Mesendoderm (in vitro differentiated cells): ENCODE results near the gene ABCA1.

Experiments
- DNase-seq: peaks from one replicate; pipeline ENCODE4 v3.0.0; 2013
- H2AK5ac ChIP-seq: 2 replicates; pipeline ENCODE4 v1.6.1; 2013; ENCODE audit warnings: low read length, inconsistent platforms
- H2BK120ac ChIP-seq: 2 replicates; pipeline ENCODE4 v1.6.1; 2013; ENCODE audit warnings: low read depth, mild to moderate bottlenecking, low read length, moderate library complexity, mixed read lengths
- H2BK15ac ChIP-seq: replicated peaks from 2 replicates; pipeline ENCODE4 v1.6.1; 2013; ENCODE audit warnings: low read depth, mild to moderate bottlenecking, moderate library complexity
- H2BK5ac ChIP-seq: 2 replicates; pipeline ENCODE4 v1.6.1; 2013; ENCODE audit warnings: low read length, inconsistent platforms
- H3K18ac ChIP-seq: 2 replicates; pipeline ENCODE4 v1.6.1; 2013; ENCODE audit warnings: mild to moderate bottlenecking, low read length, mixed read lengths
- H3K23ac ChIP-seq: one replicate; pipeline ENCODE4 v1.6.1; 2013; ENCODE audit warnings: low read length
- H3K27ac ChIP-seq: 2 replicates; pipeline ENCODE4 v1.5.1; 2013; ENCODE audit warnings: low read depth, mild to moderate bottlenecking, inconsistent platforms, low read length, moderate library complexity
- H3K27me3 ChIP-seq: 2 replicates; pipeline ENCODE4 v1.6.1; 2013; ENCODE audit warnings: low read length, control low read depth, mild to moderate bottlenecking, inconsistent platforms; ENCODE audit not compliant: insufficient read depth, poor library complexity
- H3K36me3 ChIP-seq: 2 replicates; pipeline ENCODE4 v1.6.1; 2013; ENCODE audit warnings: low read length, inconsistent platforms; ENCODE audit not compliant: control insufficient read depth, insufficient read depth
- H3K4ac ChIP-seq: one replicate; pipeline ENCODE4 v1.6.1; 2013; ENCODE audit warnings: low read depth, mild to moderate bottlenecking, low read length, moderate library complexity
- H3K4me1 ChIP-seq: 2 replicates; pipeline ENCODE4 v1.6.1; 2013; ENCODE audit warnings: low read depth, low read length, inconsistent platforms; ENCODE audit not compliant: control insufficient read depth
- H3K4me2 ChIP-seq: 2 replicates; pipeline ENCODE4 v1.6.1; 2013; ENCODE audit warnings: low read length
- H3K4me3 ChIP-seq: 2 replicates; pipeline ENCODE4 v1.5.1; 2013; ENCODE audit warnings: mild to moderate bottlenecking, low read length
- H3K56ac ChIP-seq: one replicate; pipeline ENCODE4 v1.6.1; 2013; ENCODE audit warnings: low read length
- H3K79me1 ChIP-seq: 2 replicates; pipeline ENCODE4 v1.6.1; 2013; ENCODE audit warnings: low read length, inconsistent platforms
- H3K79me2 ChIP-seq: 2 replicates; pipeline ENCODE4 v1.6.1; 2013; ENCODE audit warnings: mild to moderate bottlenecking, low read length; ENCODE audit not compliant: control insufficient read depth, insufficient read depth
- H3K9ac ChIP-seq: 2 replicates; pipeline ENCODE4 v1.6.1; 2013; ENCODE audit warnings: low read length, inconsistent platforms
- H4K5ac ChIP-seq: one replicate; pipeline ENCODE4 v1.6.1; 2013; ENCODE audit warnings: low read length
- H4K8ac ChIP-seq: one replicate; pipeline ENCODE4 v1.6.1; 2013; ENCODE audit warnings: low read depth, mild to moderate bottlenecking, control low read depth, low read length, moderate library complexity
- WGBS: extraction: QIAGEN DNeasy Blood & Tissue Kit; methylation state at CpG from one replicate; pipeline ENCODE4 v1.1.7; 2013; ENCODE audit warnings: low lambda C conversion rate, missing lambda C conversion rate; ENCODE audit not compliant: insufficient coverage; ENCODE audit errors: extremely low coverage; 5-methylcytosine and 5-hydroxymethylcytosine counted together

The ABCA1 gene

GRCh38 chr9:104746285-104746684 is 181.7 kb downstream of the ABCA1 start:
- Histone ChIP-seq H3K9ac (no peak overlapping the region), H4K8ac (no peak overlapping the region), H2BK15ac (no peak overlapping the region), H2AK5ac (no peak overlapping the region), H3K4me3 (no peak overlapping the region), H3K23ac (no peak overlapping the region), H3K4ac (no peak overlapping the region), H2BK5ac (no peak overlapping the region), H3K36me3 (no peaks in the 10 kb centered on the region), H3K4me2 (no peak overlapping the region), H3K56ac (no peak overlapping the region), H3K79me2 (no peaks in the 10 kb centered on the region), H4K5ac (no peak overlapping the region), H3K4me1 (no peaks in the 10 kb centered on the region), H3K27ac (no peak overlapping the region), H2BK120ac (no peak overlapping the region), H3K27me3 (no peaks in the 10 kb centered on the region), H3K79me1 (no peaks in the 10 kb centered on the region), H3K18ac (no peak overlapping the region)
- WGBS: 100% methylated on average over 1 of the region's 2 CpGs
- DNase-seq: no peak

GRCh38 chr9:104745852-104746251 is 182.1 kb downstream of the ABCA1 start:
- Histone ChIP-seq H3K27me3 (no peaks in the 10 kb centered on the region), H3K4ac (no peak overlapping the region), H3K23ac (no peak overlapping the region), H3K4me2 (no peak overlapping the region), H4K8ac (no peak overlapping the region), H2BK5ac (no peak overlapping the region), H2BK120ac (no peak overlapping the region), H3K27ac (no peak overlapping the region), H3K4me1 (no peaks in the 10 kb centered on the region), H3K18ac (no peak overlapping the region), H3K79me2 (no peaks in the 10 kb centered on the region), H2AK5ac (no peak overlapping the region), H4K5ac (no peak overlapping the region), H3K9ac (no peak overlapping the region), H3K36me3 (no peaks in the 10 kb centered on the region), H2BK15ac (no peak overlapping the region), H3K79me1 (no peaks in the 10 kb centered on the region), H3K4me3 (no peak overlapping the region), H3K56ac (no peak overlapping the region)
- no CpG with 5 or more reads among the region's 1 CpG for WGBS
- DNase-seq: peak; percentile 77

GRCh38 chr9:104743376-104743985 is 184.5 kb downstream of the ABCA1 start:
- Histone ChIP-seq H3K4me1 (no peaks in the 10 kb centered on the region), H4K5ac (no peak overlapping the region), H3K4me3 (no peak overlapping the region), H2BK5ac (no peak overlapping the region), H3K18ac (no peak overlapping the region), H3K23ac (no peak overlapping the region), H3K36me3 (no peaks in the 10 kb centered on the region), H2BK120ac (no peak overlapping the region), H3K4me2 (no peak overlapping the region), H3K27ac (no peak overlapping the region), H4K8ac (no peak overlapping the region), H3K9ac (no peak overlapping the region), H3K27me3 (no peaks in the 10 kb centered on the region), H3K79me1 (no peaks in the 10 kb centered on the region), H3K4ac (no peak overlapping the region), H3K56ac (no peak overlapping the region), H2BK15ac (no peak overlapping the region), H2AK5ac (no peak overlapping the region), H3K79me2 (no peaks in the 10 kb centered on the region)
- peak; percentile 68 for DNase-seq
- no CpG with 5 or more reads among the region's 7 CpGs for WGBS

DNA sequence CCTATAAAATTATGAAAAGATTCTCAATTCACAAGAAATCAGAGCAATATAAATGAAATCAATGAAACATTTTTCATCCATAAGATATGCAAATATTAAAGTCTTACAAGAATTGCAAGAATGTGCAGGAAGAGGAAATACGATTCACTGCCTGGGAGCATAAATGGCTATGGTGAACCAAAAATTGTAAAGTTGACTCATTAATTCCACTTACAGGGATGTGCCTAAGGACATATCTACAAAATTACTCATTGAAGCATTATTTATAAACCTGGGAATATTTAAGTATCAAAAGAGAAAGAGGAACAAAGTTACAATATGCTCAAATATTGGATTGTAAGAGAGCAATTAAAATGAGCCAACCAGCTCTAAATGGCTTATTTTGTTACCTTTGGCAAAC is 187.3 kb downstream of the ABCA1 start:
- Histone ChIP-seq H4K8ac (no peak overlapping the region), H2AK5ac (no peak overlapping the region), H3K4ac (no peak overlapping the region), H3K27ac (no peak overlapping the region), H2BK120ac (no peak overlapping the region), H3K79me2 (no peaks in the 10 kb centered on the region), H3K27me3 (no peaks in the 10 kb centered on the region), H3K23ac (no peak overlapping the region), H3K4me2 (no peak overlapping the region), H3K9ac (no peak overlapping the region), H2BK15ac (no peak overlapping the region), H3K36me3 (no peaks in the 10 kb centered on the region), H3K79me1 (no peaks in the 10 kb centered on the region), H3K18ac (no peak overlapping the region), H3K4me1 (no peaks in the 10 kb centered on the region), H3K56ac (no peak overlapping the region), H2BK5ac (no peak overlapping the region), H4K5ac (no peak overlapping the region), H3K4me3 (no peak overlapping the region)
- WGBS: no CpG with 5 or more reads among the region's 1 CpG
- DNase-seq: no peak

DNA sequence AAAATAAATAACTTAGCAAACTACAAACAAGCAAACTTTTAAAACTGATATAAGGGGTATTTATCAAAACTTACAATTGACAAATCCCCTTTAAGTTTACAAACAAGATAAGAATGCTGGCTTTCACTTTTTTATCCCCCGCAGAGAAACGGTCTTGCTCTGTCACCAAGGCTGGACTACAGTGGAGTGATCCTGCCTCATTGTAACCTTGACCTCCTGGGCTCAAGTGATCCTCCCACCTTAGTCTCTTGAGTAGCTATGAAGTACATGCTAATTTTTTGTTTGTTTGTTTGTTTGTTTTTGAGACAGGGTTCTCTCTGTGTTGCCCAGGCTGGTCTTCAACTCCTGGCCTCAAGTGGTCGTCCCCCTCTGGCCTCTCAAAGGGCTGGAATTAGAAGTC is 189.5 kb downstream of the ABCA1 start:
- Histone ChIP-seq H3K79me1 (no peaks in the 10 kb centered on the region), H3K79me2 (no peaks in the 10 kb centered on the region), H2AK5ac (no peak overlapping the region), H3K4ac (no peak overlapping the region), H3K23ac (no peak overlapping the region), H2BK15ac (no peak overlapping the region), H3K4me1 (no peaks in the 10 kb centered on the region), H3K27ac (no peak overlapping the region), H3K36me3 (no peaks in the 10 kb centered on the region), H3K4me3 (no peak overlapping the region), H4K8ac (no peak overlapping the region), H3K56ac (no peak overlapping the region), H3K4me2 (no peak overlapping the region), H3K27me3 (no peaks in the 10 kb centered on the region), H2BK120ac (no peak overlapping the region), H2BK5ac (no peak overlapping the region), H4K5ac (no peak overlapping the region), H3K18ac (no peak overlapping the region), H3K9ac (no peak overlapping the region)
- WGBS: no CpG with 5 or more reads among the region's 3 CpGs
- peak; percentile 12 for DNase-seq
